Body of pancreas (tissue), 4 donors: Measurements from ENCODE around the gene FXN. TPM values are rescaled to one million over a fixed set of nuclear protein-coding genes. Genes with fewer than 3 reads are reported as not detected.
"Not testable (repeated sequence)": the region's sequence is repeated elsewhere in the genome, so short reads cannot be mapped to it uniquely, and the experiment has no call there.

Experiments
- ATAC-seq: fragments of 150-250 bp; one replicate; pipeline ENCODE4 v1.9.1; 2016
- DNase-seq, 4 donors: peaks; one replicate each; pipeline ENCODE4 v3.0.0-alpha.2; 2019
- H3K27ac ChIP-seq, 4 donors: fragments of 200-600 bp; sonication (generic); 1 replicate in 3 of 4; 2 replicates in 1 of 4; pipeline versions ENCODE4 v1.5.1 to v1.6.1; 2016 to 2019; ENCODE audit warnings: mild to moderate bottlenecking in 1 of 4, mixed read lengths in 1 of 4, moderate library complexity in 1 of 4
- H3K27me3 ChIP-seq, 2 donors: fragments of 200-600 bp; sonication (generic); one replicate each; pipeline ENCODE4 v1.6.0; 2016; ENCODE audit warnings: mild to moderate bottlenecking in 1 of 2
- H3K36me3 ChIP-seq, 2 donors: fragments of 200-600 bp; sonication (generic); replicated peaks in 1 of 2; 2 replicates each; pipeline ENCODE4 v1.5.1; 2016; ENCODE audit warnings: low read depth in 2 of 2; ENCODE audit not compliant: insufficient read depth in 1 of 2
- H3K4me1 ChIP-seq: fragments of 200-600 bp; sonication (generic); one replicate; pipeline ENCODE4 v1.6.0; 2016
- H3K4me3 ChIP-seq, 2 donors: fragments of 200-600 bp; sonication (generic); 1 replicate in 1 of 2; 2 replicates in 1 of 2; pipeline ENCODE4 v1.5.1; 2016 to 2019
- H3K9me3 ChIP-seq, 3 donors: fragments of 200-600 bp; sonication (generic); 1 replicate in 2 of 3; 2 replicates in 1 of 3; pipeline ENCODE4 v1.5.1; 2016
- POLR2A ChIP-seq, 3 donors: fragments of 450-650 bp; IDR thresholded peaks; one replicate each; pipeline ENCODE4 v1.6.1; 2016; ENCODE audit warnings: antibody characterized with exemption in 3 of 3, mild to moderate bottlenecking in 2 of 3
- WGBS, 2 donors: methylation state at CpG; one replicate each; pipeline ENCODE4 v1.1.5; 2017; 5-methylcytosine and 5-hydroxymethylcytosine counted together
- intact Hi-C: fragments of 100-400 bp; cut with DNase I; formaldehyde crosslinking; loops from one replicate; pipeline ENCODE4 v1.15.1; 2023
- total RNA-seq, 2 donors: library from RNA; depleted of rRNA; stranded (reverse); fragments of >200 nt; gene quantifications; one replicate each; pipeline ENCODE4 v1.1.0, GENCODE V29; 2016
- TF ChIP-seq, protein P1 (sequence below), 7 experiments: fragments of 450-650 bp in 4 of 7; fragments of 200-600 bp in 3 of 7; sonication (generic) in 3 of 7; IDR thresholded peaks; one replicate each; pipeline ENCODE4 v1.5.1; 2016 to 2019; ENCODE audit warnings: antibody characterized with exemption in 7 of 7

The FXN gene
- total RNA-seq, 2 donors from 2014 or later = 3.1 to 6.9 TPM

DNA sequence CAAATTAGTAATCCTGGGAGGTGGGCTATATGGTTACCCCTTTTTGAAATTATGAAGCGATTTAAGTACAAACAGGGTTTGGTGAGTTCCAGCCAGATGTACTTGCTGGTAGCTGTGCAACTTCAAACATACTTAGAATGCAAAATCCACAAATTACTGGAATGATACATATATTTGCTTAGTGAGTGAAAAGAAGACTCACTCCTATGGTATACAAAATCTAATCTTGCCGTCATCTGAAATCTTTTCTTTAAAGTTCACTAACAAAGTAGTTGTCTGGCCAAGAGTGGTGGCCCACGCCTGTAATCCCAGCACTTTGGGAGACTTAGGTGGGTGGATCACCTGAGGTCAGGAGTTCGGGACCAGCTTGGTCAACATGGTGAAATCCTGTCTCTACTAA, 73.6 kb downstream of the FXN start:
- Histone ChIP-seq H3K27ac (no peak overlapping the region), H3K4me3 (no peak overlapping the region), H3K4me1 (peaks cover 17% of the 10 kb centered on the region), H3K36me3 (no peaks in the 10 kb centered on the region), H3K27me3 (no peaks in the 10 kb centered on the region), H3K9me3 (no peaks in the 10 kb centered on the region)
- whole genome bisulfite sequencing, 2 donors = 63 to 83% methylated on average over 4 of the region's 4 CpGs
- TF ChIP-seq, protein P1, sequence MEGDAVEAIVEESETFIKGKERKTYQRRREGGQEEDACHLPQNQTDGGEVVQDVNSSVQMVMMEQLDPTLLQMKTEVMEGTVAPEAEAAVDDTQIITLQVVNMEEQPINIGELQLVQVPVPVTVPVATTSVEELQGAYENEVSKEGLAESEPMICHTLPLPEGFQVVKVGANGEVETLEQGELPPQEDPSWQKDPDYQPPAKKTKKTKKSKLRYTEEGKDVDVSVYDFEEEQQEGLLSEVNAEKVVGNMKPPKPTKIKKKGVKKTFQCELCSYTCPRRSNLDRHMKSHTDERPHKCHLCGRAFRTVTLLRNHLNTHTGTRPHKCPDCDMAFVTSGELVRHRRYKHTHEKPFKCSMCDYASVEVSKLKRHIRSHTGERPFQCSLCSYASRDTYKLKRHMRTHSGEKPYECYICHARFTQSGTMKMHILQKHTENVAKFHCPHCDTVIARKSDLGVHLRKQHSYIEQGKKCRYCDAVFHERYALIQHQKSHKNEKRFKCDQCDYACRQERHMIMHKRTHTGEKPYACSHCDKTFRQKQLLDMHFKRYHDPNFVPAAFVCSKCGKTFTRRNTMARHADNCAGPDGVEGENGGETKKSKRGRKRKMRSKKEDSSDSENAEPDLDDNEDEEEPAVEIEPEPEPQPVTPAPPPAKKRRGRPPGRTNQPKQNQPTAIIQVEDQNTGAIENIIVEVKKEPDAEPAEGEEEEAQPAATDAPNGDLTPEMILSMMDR (IDR thresholded peaks at IDR 0.05) = no peak
- TF ChIP-seq POLR2A (IDR thresholded peaks at IDR 0.05) = no peak
- intact Hi-C loops = no loop called here
- DNase-seq (no peak), ATAC-seq (no peak)

DNA sequence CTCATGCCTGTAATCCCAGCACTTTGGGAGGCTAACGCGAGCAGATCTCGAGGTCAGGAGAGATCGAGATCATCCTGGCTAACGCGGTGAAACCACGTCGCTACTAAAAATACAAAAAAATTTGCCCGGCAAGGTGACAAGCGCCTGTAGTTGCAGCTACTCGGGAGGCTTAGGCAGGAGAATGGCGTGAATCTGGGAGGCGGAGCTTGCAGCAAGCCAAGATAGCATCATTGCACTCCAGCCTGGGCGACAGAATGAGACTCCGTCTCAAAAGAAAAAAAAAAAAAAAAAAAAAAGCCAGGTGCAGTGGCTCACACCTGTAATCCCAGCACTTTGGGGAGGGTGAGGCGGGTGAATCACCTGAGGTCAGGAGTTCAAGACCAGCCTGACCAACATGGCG, 77.1 kb downstream of the FXN start:
- 95% methylated on average over 17 of the region's 17 CpGs for WGBS, 2 donors
- DNase-seq, H3K9me3 ChIP-seq, ATAC-seq, H3K27me3 ChIP-seq, H3K4me3 ChIP-seq, intact Hi-C loops, H3K4me1 ChIP-seq, H3K36me3 ChIP-seq, H3K27ac ChIP-seq: not testable (repeated sequence)

DNA sequence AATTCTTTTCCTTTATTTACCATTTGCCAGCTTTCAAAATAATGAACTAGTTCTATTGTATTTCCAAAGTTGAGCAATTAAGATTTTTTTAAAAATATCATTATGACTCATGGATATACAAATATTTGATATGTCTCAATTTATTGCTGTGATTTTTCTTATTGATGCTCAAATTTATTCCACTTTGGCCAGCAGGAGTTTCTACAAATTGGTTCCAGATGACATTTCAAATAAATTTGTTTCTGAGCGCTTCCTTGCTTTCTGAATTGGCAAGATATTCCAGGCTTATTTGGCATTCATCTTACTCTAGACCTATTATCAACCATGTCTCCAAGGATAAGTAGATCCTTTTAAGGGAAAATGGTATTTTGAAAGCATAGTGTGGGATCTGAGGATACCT, 80.1 kb downstream of the FXN start:
- no peaks in the 10 kb centered on the region for H3K9me3 ChIP-seq
- ATAC-seq (no peak), DNase-seq (no peak)
- no peak overlapping the region for H3K4me3 ChIP-seq
- H3K36me3 ChIP-seq = no peaks in the 10 kb centered on the region
- intact Hi-C loops = no loop called here
- whole genome bisulfite sequencing, 2 donors = 75 to 82% methylated on average over 1 of the region's 1 CpG
- H3K27me3 ChIP-seq = no peaks in the 10 kb centered on the region
- TF ChIP-seq, protein P1 (IDR thresholded peaks at IDR 0.05) = peak in 1 of 7 experiments; percentile 8
- no peak for TF ChIP-seq POLR2A (IDR thresholded peaks at IDR 0.05)
- H3K4me1 ChIP-seq = peaks cover 19% of the 10 kb centered on the region
- no peak overlapping the region for H3K27ac ChIP-seq

DNA sequence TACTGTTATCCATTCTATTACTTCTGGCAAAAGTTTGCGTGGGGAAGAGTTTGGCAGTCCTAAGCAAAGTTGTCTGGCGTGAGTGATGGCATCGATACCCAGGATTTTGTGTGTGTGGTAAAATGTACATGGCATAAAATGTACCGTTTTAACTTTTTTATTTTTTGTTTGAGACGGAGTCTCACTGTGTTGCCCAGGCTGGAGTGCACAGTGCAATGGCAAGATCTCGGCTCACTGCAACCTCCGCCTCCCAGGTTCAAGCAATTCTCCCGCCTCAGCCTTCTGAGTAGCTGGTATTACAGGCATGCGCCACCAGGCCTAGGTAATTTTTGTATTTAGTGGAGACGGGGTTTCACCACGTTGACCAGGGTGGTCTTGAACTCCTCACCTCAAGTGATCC, 83.1 kb downstream of the FXN start:
- ATAC-seq (no peak), DNase-seq (no peak)
- H3K27me3 ChIP-seq = no peaks in the 10 kb centered on the region
- intact Hi-C loops = no loop called here
- H3K4me1 ChIP-seq = peaks cover 22% of the 10 kb centered on the region
- H3K27ac ChIP-seq = no peak overlapping the region
- H3K9me3 ChIP-seq = no peaks in the 10 kb centered on the region
- TF ChIP-seq, protein P1 (IDR thresholded peaks at IDR 0.05) = no peak
- no peak for TF ChIP-seq POLR2A (IDR thresholded peaks at IDR 0.05)
- no peaks in the 10 kb centered on the region for H3K36me3 ChIP-seq
- WGBS, 2 donors = 87 to 89% methylated on average over 11 of the region's 11 CpGs
- H3K4me3 ChIP-seq = no peak overlapping the region

DNA sequence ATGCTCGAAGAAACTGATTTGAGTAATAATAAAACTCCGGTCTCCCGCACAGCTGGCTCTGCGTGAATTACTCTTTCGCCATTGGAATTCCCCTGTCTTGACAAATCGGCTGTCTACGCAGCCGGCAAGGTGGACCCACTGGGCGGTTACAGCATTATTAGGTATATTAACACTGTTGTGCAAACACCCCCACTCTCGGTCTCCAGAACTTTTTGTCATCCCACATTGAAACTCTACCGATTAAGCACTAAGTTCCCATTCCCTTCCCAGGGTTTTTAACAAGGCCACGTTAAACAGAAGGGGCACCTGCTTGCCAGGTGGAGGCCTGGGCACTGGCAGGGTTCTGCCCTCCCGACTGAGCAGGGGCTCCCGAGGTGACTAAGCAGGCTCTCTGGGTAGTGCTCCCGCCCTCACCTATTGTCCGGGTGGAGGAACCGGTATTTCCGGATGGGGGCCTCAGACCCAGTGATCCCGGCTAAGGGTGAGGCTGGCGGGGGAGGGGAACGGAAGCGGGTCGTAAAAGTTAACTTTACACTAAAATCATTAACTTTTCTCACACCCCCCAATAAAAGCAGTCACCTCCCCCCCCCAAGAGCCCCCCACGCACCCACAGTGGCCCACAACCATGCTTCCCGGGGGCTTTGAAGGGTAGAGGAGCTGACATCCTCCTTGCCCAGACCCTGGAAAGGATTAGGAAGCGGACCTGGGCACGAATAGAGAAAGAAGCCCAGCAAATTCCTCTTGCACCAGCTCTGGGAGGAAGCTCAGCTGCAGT, 85.0 kb downstream of the FXN start:
- TF ChIP-seq POLR2A (IDR thresholded peaks at IDR 0.05) = peak; percentile 84 to 93 (median 89)
- TF ChIP-seq, protein P1 (IDR thresholded peaks at IDR 0.05) = peak in 2 of 7 experiments; percentile 6 to 16
- Histone ChIP-seq H3K27me3 (no peaks in the 10 kb centered on the region), H3K9me3 (no peaks in the 10 kb centered on the region), H3K4me1 (peaks cover 19% of the 10 kb centered on the region), H3K4me3 (peak overlapping the region; percentile 14 to 78), H3K27ac (peak overlapping the region; percentile 93 to 100 (median 98)), H3K36me3 (no peaks in the 10 kb centered on the region)
- DNase-seq = peak; percentile 96 to 99 (median 98)
- WGBS, 2 donors = 9 to 12% methylated on average over 23 to 27 of the region's 27 CpGs
- ATAC-seq = peak; percentile 93
- intact Hi-C loops = no loop called here
